Left ventricle myocardium inferior (tissue), 1 donor: ENCODE results near the gene SWAP70. TPM values are rescaled to one million over a fixed set of nuclear protein-coding genes. Genes with fewer than 3 reads are reported as not detected.

Source experiments
- DNase-seq: peaks from one replicate; pipeline ENCODE4 v3.0.0-alpha.2; 2020
- H3K27ac ChIP-seq: fragments of 200-600 bp; replicated peaks from 2 replicates; pipeline ENCODE4 v1.8.0; 2021
- H3K27me3 ChIP-seq: fragments of 200-600 bp; 2 replicates; pipeline ENCODE4 v1.8.0; 2021; ENCODE audit warnings: low read depth
- H3K36me3 ChIP-seq: fragments of 200-600 bp; 2 replicates; pipeline ENCODE4 v1.8.0; 2021
- H3K4me1 ChIP-seq: fragments of 200-600 bp; 2 replicates; pipeline ENCODE4 v1.8.0; 2021
- H3K4me3 ChIP-seq: fragments of 200-600 bp; 2 replicates; pipeline ENCODE4 v1.8.0; 2021; ENCODE audit warnings: mild to moderate bottlenecking, moderate library complexity
- H3K9me3 ChIP-seq: fragments of 200-600 bp; replicated peaks from 2 replicates; pipeline ENCODE4 v1.8.0; 2021
- CTCF ChIP-seq: fragments of 200-600 bp; IDR thresholded peaks from 2 replicates; pipeline ENCODE4 v1.8.0; 2021; ENCODE audit warnings: antibody characterized with exemption, mild to moderate bottlenecking, borderline replicate concordance
- intact Hi-C: fragments of 100-400 bp; cut with micrococcal nuclease; formaldehyde crosslinking; loops from one replicate; pipeline ENCODE4 v1.11.0; 2022
- total RNA-seq: library from RNA; stranded (reverse); fragmentation: NEBNext Ultra II Directional; extraction: Animal tissue kit (Norgen Biotek cat#: 25700); gene quantifications from one replicate; pipeline ENCODE4 v1.2.1, GENCODE V29; 2021
- donor health status: DM: no; HTN: yes; CAD: no; lungs with severe emphysema.

The SWAP70 gene
- total RNA-seq, 1 donor from 2014 or later: 20.6 TPM

DNA sequence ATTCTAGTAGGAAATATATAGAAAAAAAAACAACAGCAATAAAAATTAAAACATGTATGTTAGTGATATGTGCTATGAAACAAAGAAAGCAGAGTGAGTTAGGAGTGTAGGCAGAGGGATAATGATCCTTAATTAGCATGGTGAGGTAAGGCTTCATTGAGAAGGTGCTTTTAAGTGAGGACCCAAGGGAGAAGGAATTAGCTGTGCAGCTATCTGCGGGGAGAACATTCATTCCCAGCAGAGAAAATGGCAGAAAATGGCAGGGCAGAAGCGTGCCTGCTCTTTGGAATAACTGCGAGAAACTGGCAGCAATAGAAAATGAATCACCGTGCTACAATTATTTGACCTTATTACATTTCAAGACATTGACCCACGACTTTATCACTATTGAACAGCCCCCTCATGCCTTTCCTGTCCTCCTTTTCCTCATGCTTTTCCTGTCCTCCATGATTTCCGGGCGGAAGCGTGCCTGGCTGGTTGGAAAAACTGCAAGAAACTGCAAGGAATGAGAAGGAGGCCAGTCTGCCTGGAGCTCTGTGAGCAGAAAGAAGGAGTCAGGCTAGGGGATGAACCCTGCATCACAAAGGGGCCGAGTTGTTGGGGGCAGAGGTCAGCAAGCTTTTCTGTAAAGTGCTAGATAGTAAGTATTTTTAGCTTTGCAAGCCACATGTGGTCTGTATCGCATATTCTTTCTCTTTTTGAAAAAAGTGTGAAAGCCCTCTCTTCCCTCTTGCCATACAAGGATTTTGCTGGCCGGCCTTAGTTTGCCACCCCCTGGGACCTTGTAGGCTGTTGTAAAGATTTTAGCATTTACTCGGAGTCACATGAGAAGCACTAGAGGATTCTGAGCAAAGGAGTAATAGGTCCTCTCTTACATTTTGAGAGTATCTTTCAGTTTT is 37.1 kb upstream of the SWAP70 start:
- H3K4me3 ChIP-seq: no peak overlapping the region
- peaks cover 30% of the 10 kb centered on the region for H3K4me1 ChIP-seq
- DNase-seq: no peak
- no peaks in the 10 kb centered on the region for H3K9me3 ChIP-seq
- peak overlapping the region; percentile 69 for H3K27ac ChIP-seq
- no peaks in the 10 kb centered on the region for H3K36me3 ChIP-seq
- no peaks in the 10 kb centered on the region for H3K27me3 ChIP-seq
- intact Hi-C loops: no loop called here
- no peak for TF ChIP-seq CTCF

GRCh38 chr11:9629064-9629463 is 34.8 kb upstream of the SWAP70 start:
- Histone ChIP-seq H3K9me3 (peaks cover 4% of the 10 kb centered on the region), H3K27ac (no peak overlapping the region), H3K4me3 (no peak overlapping the region), H3K4me1 (peaks cover 30% of the 10 kb centered on the region), H3K36me3 (no peaks in the 10 kb centered on the region), H3K27me3 (no peaks in the 10 kb centered on the region)
- intact Hi-C loops: no loop called here
- TF ChIP-seq CTCF: no peak
- no peak for DNase-seq

DNA sequence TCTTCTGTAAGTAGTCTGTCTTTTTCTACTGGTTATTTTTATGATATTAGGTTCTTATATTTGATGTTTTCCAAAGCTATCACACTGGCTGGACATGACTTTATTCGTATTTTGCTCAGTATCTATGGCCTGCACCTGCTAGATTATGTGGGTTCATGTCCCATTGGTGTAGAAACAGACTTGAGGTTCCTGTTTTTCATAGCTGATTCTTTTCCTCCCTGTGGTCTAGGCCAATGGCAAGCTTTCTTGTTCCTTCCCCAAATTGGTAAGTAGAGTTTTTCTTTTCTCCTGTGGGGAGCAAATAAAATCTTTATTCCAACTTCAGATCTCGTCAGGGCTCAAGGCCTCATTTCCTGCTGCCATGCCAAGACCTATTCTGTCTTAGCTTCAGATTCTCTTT is 30.2 kb upstream of the SWAP70 start:
- TF ChIP-seq CTCF: no peak
- no peak overlapping the region for H3K4me3 ChIP-seq
- no peak for DNase-seq
- no peak overlapping the region for H3K27ac ChIP-seq
- H3K27me3 ChIP-seq: no peaks in the 10 kb centered on the region
- H3K9me3 ChIP-seq: peaks cover 4% of the 10 kb centered on the region
- no peaks in the 10 kb centered on the region for H3K36me3 ChIP-seq
- intact Hi-C loops: no loop called here
- peaks cover 8% of the 10 kb centered on the region for H3K4me1 ChIP-seq

DNA sequence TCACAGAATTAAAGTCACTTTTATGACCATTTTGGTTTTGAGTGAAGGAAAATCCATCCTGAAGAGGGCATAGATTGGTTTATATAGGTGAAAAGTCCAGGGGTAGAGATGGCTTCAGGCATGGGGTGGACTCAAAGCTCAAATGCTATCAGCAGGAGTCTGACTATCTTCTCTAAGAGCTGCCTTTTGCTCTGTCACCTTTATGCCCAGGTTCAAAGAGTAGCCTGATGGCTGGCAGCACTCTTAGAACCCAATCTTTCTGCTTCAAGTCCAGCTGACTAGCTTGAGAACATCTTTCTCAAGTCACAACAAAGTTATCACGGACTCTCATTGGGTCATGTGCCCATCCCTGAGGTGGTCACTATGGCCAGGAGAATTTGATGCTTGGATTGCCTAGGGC is 27.2 kb upstream of the SWAP70 start:
- no peaks in the 10 kb centered on the region for H3K27me3 ChIP-seq
- TF ChIP-seq CTCF: no peak
- H3K4me1 ChIP-seq: peaks cover 22% of the 10 kb centered on the region
- DNase-seq: no peak
- H3K4me3 ChIP-seq: no peak overlapping the region
- H3K27ac ChIP-seq: no peak overlapping the region
- H3K9me3 ChIP-seq: peaks cover 4% of the 10 kb centered on the region
- H3K36me3 ChIP-seq: no peaks in the 10 kb centered on the region
- intact Hi-C loops: no loop called here

- peak; percentile 60 for DNase-seq
- Histone ChIP-seq H3K27ac (peak overlapping the region; percentile 79), H3K9me3 (no peaks in the 10 kb centered on the region), H3K4me3 (no peak overlapping the region), H3K4me1 (peaks cover 22% of the 10 kb centered on the region), H3K36me3 (no peaks in the 10 kb centered on the region), H3K27me3 (no peaks in the 10 kb centered on the region)
- no peak for TF ChIP-seq CTCF
- intact Hi-C loops: no loop called here
Measured at GRCh38 chr11:9639099-9639498, 24.8 kb upstream of the SWAP70 start.
